NCI-H2171 (cell line): ENCODE results near the gene EIF5AL1.
"Not testable (repeated sequence)": the region's sequence is repeated elsewhere in the genome, so short reads cannot be mapped to it uniquely, and the experiment has no call there.

Experiments used
- DNase-seq: peaks from one replicate; lab custom pipeline; 2025; lab: John Stamatoyannopoulos, UW

EIF5AL1 gene

GRCh38 chr10:79487296-79488194 is 24.8 kb upstream of the EIF5AL1 start:
- no peak for DNase-seq

GRCh38 chr10:79488336-79488735 is 24.0 kb upstream of the EIF5AL1 start:
- DNase-seq = no peak

GRCh38 chr10:79488870-79489269 is 23.5 kb upstream of the EIF5AL1 start:
- no peak for DNase-seq

GRCh38 chr10:79490400-79491142 is 21.8 kb upstream of the EIF5AL1 start:
- no peak for DNase-seq

GRCh38 chr10:79491143-79491835 is 21.0 kb upstream of the EIF5AL1 start:
- no peak for DNase-seq

- DNase-seq = no peak
Observed at GRCh38 chr10:79492256-79492655, 20.1 kb upstream of the EIF5AL1 start.

- DNase-seq = no peak
Observed at GRCh38 chr10:79492839-79493238, 19.5 kb upstream of the EIF5AL1 start.

- DNase-seq = no peak
Observed at GRCh38 chr10:79493806-79494205, 18.5 kb upstream of the EIF5AL1 start.

GRCh38 chr10:79494871-79495705 is 17.2 kb upstream of the EIF5AL1 start:
- DNase-seq = no peak

GRCh38 chr10:79495791-79496190 is 16.5 kb upstream of the EIF5AL1 start:
- DNase-seq = no peak

- no peak for DNase-seq
Observed at GRCh38 chr10:79496896-79497295, 15.4 kb upstream of the EIF5AL1 start.

GRCh38 chr10:79498291-79498829 is 14.0 kb upstream of the EIF5AL1 start:
- no peak for DNase-seq

- no peak for DNase-seq
Observed at GRCh38 chr10:79502561-79503309, 9.6 kb upstream of the EIF5AL1 start.

GRCh38 chr10:79503787-79504186 is 8.5 kb upstream of the EIF5AL1 start:
- not testable (repeated sequence) for DNase-seq

- not testable (repeated sequence) for DNase-seq
Observed at GRCh38 chr10:79504483-79504882, 7.8 kb upstream of the EIF5AL1 start.

- DNase-seq = not testable (repeated sequence)
Observed at GRCh38 chr10:79505328-79505727, 7.0 kb upstream of the EIF5AL1 start.

GRCh38 chr10:79505829-79506228 is 6.5 kb upstream of the EIF5AL1 start:
- no peak for DNase-seq

GRCh38 chr10:79507440-79508167 is 4.7 kb upstream of the EIF5AL1 start:
- no peak for DNase-seq

GRCh38 chr10:79508245-79508644 is 4.1 kb upstream of the EIF5AL1 start:
- not testable (repeated sequence) for DNase-seq
